Measurements from ENCODE around the gene MRRF. TPM values are rescaled to one million over a fixed set of nuclear protein-coding genes. Genes with fewer than 3 reads are reported as not detected.

MRRF gene
- total RNA-seq, 1 donor from 2014 or later, result 60.2 TPM

DNA sequence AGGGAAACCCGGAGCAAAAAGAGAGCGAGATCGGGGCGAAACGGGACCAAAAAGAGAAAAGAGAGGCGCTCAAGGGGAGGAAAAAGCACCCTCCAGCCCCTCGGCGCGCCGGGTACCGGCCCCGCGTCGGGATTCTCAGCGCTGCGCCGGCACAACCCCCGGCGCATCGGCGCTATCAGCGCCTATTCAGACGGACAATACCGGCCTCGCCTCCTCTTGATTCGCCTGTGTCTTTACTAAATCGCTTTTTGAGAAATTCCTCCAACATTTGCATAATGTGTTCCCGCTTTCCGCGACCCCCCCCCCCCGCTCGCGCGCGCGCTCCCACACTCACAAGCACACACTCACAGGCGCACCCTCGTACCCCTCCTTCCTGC is 36.5 kb upstream of the MRRF start:
- no peak for DNase-seq (ENCODE audit: low spot score)

DNA sequence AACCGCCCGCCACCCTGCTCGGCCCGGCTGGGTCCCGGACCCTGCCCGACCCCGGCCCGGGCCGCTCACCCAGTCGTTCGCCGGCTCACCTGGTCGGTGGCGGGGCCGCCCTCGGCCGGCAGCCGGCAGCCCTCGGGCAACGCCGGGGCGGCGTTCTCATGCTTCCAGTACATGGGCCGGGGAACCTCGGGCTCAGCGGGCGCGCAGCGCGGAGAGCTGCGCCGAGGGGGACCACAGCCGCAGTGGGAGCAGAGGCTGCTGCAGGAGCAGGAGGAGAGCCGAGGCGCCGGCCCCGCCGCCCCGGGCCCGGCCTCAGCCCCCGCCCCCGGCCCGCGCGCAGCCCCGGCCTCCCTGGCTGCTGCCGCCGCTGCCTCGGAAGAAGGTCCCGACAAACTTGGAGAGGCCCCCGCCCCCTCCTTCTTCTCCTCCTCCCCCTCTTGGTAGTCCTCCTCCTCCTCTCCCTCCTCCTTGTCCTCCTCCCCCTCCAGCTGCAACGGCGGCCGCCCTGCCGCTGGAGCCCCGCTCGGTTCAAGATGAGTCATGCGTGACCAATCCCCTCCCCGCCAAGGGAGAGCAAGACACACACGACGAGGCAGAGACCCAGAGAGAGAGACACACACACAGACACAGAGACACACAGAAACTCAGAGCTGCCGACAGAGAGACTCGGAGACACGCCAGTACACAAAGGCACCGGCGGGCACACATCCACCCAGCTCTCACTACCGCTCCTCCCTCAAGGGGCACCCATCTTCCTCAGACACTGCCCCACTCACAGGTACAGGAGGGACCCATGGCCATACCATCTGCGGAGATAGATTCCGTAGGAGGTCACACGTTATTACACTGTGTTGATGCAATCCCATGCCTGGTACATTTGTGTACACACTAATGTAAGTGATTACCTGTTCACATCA is 35.9 kb upstream of the MRRF start, which contains the start of gene LHX6:
TSS of gene LHX6 (minus strand) at position 390 of the 917 bp plus-strand sequence. CDS start at position 173, 217 bp downstream.
- DNase-seq (ENCODE audit: low spot score), result peak; percentile 33

DNA sequence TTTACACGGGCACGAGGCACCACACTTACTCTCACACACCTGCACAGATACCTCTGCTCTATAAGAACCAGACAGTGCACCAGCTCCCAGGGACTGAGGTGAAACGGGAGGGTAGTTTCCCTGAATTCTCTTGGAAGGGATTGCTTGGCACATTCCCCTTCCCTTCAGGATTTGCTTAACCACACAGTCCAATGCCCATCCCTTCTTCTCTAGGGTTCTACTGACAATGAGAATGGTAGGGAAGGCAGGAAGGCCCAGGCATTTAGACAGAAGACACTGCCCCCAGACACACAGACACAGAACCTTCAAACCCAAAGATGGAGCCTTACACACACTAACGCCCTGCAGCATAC is 35.2 kb upstream of the MRRF start:
- no peak for DNase-seq (ENCODE audit: low spot score)

DNA sequence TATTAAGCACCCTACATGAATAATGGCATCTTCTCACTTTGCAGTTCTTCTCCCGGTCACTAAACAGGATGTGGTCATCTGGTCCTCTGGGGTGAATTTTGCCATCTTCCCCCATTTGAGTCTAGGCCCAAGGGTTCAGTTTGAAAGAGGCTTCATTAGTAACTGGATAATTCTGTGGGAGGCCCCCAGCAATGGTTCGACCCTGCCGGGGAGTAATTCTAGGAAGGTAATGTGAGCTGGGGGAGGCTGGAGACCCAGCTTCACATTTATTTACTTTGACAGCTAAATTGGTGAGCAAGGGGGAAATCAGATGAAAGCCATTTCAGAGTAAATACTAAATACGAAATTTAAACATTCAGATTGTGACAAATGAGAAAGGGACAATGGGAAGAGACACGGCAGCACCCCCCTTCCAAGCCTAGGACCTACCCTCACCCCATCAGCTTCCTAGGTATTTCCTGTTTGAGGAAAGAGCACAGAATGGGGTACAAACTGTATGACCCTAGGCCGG is 31.8 kb upstream of the MRRF start:
- no peak for DNase-seq (ENCODE audit: low spot score)

DNA sequence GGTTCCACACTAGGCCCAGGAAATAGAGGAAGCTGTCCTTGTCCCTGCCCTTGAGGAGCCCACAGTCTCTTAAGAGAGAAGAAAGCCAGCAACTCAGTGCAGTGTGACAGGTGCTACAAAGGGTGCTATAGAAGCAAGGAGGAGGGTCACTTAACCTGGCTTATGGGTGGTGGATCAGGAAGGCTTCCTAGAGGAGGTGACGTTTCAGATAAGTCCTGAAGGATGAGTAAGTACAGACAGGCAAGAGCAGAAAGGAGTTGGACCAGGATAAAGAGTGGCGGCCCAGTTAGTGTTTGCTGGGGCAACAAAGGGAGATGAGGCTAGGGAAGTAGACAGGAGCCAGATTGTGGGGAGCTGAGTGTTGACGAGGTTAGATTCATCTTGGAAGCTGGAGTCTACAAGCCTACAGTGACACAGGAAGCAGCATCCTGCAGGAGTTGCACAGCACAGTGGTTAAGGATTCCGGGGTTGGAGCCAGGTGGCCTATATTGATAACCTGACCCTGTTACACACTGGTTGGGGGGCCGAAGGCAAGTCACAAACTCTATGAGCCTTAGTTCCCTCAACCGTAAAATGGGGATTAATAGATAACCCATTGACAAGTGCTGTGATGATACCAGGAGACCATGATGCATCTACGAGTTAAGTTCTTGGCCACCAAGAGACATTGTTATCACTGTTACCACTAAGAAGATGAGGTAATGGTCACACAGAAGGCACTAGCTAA is 30.5 kb upstream of the MRRF start:
- no peak for DNase-seq (ENCODE audit: low spot score)

DNA sequence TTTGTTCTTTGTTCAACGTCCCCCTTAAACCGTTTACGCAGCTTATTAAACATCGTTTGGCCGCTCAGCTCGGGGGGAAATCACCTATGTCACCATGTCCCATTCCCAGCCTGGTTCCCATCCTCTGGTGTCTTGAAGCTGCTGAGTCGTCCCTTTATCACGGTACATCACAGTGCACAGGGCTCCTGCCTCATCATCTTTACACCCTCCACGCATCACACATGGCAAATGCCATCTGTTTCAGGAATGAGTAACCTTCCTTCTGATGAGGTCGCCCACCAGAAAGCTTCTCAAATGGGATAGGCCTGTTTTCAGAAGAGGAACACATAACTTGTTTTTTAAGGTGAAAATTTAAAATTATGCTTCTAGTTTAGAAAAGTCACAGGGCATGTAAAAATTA is 28.0 kb upstream of the MRRF start:
- DNase-seq (ENCODE audit: low spot score), result no peak

DNA sequence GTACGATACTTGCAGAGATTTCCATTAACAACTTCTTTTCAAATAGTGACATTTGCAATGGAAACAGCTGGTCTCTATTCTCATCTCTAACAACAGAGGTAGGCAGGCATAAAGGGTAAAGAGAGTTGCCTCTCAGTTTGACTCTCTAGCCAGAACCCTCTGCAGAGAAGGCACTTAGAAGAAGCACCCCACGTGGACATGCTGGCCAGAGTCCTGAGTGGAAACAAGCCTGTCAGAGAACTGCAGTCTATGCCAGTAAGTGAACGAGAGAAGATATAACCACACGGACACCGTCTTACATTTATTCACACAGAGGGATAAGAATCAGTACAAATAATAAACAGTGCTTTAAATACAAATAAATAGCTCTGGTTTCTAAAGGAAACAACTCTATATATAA is 25.0 kb upstream of the MRRF start:
- no peak for DNase-seq (ENCODE audit: low spot score)

DNA sequence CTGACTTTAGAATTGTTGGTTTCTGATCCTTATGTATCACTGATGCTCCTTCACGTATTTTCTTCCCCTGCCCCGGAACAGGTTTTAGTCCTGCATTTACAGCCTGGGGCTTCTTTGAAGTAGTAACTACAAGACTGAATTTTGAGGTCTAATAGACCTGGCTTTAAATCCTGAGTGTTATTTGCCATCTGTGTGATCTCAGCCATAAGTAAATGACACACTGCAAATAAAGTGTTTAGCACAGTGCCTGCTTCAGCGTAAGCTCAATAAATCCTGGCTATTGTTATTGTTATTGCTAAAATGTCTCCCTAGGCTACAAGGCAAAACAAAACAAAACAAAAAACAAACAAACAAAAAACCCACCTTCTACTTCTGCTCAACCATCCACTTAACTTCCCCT is 20.3 kb upstream of the MRRF start:
- no peak for DNase-seq (ENCODE audit: low spot score)

DNA sequence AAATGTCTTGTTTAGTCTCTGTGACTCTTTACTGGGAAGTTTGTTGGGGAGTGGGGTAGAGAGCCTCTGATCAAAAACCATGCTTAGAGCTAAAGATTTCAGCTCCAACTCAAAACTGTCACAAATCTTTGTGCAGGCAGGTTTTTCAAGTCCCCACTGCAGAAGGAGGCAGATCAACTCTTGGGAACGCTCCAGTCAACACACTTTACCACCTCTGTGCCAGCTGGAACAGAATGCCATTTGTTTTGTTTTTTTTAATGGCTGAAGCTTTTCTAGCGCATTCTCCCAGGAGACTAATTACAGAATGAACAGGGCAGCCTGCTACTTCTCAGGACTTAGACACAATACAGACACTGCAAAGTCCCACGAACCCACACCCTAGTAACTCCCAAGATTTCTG is 18.0 kb upstream of the MRRF start:
- no peak for DNase-seq (ENCODE audit: low spot score)

DNA sequence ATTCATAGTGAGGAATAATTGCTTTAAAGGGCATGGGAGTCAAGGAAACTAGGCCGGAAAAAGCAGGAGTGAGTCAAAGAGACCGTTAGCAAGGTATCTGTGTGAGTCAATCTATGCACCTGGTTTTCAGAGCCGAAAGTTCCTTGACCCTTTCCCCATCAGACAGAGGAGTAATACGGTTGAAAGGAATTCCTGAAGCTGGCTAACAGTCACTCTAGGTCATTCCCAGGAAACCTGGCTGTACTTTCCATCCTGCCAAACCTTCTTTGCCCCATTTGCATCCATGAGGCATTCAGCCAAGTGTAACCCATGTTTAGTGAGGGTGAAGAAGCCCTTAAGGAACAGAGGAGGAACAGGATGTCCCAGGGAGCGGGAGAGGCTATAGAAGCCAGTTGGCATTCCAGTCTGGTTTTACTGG is 16.2 kb upstream of the MRRF start:
- DNase-seq (ENCODE audit: low spot score), result no peak

DNA sequence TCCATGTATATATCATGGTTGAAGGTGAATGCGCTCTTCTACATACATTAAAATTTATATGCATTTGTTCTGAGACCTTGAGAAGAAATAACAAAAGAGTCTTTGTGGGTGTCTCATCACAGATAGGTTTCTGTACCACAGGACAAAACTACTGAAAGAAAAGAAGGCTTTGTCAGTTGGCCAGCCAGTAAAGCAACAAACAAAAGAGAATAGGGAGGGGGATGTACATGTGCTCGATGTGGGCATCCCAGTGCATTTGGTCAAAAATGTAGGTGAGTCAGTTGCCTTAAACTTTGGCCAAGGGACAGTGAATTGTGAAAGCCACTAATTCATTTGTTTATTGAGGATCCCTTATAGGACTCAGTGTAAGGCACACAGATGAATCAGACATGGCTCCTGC is 13.3 kb upstream of the MRRF start:
- no peak for DNase-seq (ENCODE audit: low spot score)

DNA sequence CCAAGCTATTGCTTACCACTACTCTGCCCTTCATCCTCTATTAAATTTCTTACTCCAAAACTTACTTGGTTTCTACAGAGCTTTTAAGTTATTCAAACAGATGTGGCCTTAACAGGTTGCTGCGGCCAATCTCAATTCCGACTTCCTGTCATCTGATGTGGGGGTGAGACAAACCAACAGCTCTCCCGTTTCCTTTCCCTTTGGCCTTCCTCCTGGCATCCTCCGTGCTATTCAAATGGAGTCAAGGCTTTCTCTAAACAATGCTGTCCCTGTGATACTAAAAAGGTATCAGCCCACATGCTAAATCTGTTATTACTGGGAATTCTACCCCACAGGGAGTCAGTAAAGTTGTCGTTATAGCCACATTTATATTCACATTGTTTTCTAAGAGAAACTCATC is 11.9 kb upstream of the MRRF start:
- no peak for DNase-seq (ENCODE audit: low spot score)

DNA sequence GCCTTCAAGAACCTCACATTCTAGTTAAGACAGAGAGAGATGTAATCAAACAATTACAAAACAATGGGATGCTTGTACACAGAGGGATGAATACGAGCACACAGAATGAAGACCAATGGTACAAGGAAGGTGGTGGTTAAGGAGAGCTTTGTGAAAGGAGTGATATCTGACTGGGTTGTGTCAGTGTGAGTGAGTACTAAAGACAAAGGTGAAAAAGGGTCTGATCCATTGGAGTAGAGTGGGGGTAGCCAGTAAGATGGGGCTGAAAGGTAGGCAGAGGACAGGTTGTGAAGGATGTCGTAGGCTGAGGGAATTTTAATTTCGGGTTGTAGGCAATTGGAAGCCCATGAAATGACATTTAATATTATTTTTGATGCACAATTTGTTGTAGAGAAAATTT is 9.9 kb upstream of the MRRF start:
- no peak for DNase-seq (ENCODE audit: low spot score)

DNA sequence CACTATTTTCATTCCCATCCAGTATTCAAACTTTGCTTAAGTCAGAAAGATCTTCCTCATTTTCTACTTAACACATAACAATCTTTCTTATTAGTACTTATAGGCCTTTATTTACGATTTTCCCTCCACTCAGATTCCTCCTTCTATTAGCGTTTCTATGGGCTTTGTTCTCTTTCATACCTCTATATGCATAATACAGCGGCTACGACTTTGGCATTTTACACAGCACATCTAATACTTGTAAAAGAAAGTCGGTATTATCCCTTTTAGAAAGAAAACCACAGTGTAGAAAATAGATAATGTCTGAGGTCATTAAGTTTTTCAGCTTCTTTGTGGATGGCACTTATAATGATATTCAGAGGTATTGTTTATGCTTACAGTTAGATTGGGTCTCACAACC is 8.5 kb upstream of the MRRF start:
- no peak for DNase-seq (ENCODE audit: low spot score)

DNA sequence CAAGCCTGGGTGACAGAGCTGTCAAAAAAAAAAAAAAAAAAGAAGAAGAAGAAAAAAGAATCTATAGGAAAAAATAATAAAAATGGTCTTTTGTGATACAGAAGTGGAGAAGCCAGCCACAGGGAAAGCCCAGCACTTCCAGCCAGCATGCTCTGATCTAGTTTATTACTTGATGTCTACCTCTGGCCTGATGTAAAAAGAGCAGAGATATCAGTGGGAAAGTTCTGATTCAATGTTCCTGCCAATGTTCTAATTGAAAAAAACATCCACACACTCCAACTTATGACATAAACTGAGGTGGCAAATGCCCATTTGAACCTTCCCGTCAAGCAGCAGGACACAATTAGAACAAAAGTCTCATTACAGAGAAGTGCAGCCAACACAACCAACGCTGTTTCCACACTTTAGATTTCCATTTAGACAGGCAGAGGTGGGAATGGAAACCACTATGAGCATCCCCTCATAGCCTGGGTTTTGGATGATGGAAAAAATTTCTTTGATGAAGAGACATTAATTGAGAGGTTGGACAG is 5.7 kb upstream of the MRRF start:
- no peak for DNase-seq (ENCODE audit: low spot score)

DNA sequence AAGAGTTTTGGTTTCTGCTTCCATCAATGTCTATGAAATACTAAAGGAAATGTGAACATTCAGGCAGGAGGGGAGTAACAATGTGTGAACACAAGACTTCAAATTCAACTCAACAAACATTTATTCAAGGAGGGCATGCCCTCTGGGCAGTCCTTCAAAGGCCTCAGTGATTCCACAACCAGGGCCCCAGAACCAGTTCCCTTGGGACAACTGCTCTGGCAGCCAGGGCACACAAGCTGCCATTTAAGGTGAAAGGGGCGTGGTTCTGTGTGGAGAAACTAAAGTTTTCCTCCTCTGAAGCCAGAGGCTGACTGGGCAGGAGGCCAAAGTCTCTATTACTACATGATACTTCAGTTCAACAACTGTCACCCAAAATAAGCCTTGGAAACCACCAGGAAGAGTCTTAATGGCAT is 3.2 kb upstream of the MRRF start:
- peak; percentile 76 for DNase-seq (ENCODE audit: low spot score)

DNA sequence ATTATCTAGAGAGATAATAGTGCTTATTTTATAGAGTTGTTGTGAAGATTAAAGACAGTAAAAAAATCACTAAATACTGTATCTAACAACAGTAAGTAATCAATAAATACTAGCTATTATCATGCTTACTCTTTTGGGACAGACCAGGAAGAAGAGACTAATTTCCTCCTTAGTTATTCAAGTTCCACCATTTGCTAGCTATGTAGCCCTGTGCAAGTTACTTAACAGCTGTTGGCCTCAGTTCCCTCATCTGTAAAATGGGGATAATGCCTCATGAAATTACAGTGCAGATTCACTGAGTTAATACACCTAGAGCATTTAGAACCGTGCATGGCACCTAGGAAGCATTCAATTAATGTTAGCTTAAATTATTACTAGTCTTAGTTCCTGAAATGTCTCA is 2.6 kb upstream of the MRRF start:
- DNase-seq (ENCODE audit: low spot score), result no peak

DNA sequence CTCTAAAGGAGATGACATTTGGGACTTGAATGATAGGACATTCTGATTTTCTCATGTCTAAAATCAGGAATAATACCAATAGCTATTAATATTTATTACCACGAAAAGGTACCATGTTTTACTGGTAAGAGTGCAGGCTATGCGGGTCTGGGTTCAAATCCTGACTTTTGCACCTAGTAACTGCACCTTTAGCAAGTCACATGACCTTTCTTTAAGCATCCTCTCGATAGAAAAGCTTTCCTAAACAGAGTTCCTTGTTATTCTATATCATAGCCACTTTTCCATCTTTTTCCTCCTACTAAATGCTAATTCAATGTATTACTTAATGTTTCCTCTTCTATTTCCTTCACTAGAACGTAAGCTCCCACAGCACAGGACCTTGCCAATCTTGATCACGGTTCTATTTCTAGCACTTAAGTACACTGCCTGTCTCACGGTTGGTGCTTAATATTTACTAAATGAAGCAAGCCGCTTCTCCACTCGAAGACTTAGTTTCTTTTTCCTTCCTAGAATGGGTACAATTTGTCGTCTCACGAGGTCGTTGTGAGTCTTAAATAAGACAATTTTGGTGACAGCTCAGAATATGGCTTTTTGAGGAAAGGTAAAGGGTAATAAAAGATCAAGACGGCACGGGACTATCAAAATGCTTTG is 858 bp upstream of the MRRF start:
- DNase-seq (ENCODE audit: low spot score), result no peak

DNA sequence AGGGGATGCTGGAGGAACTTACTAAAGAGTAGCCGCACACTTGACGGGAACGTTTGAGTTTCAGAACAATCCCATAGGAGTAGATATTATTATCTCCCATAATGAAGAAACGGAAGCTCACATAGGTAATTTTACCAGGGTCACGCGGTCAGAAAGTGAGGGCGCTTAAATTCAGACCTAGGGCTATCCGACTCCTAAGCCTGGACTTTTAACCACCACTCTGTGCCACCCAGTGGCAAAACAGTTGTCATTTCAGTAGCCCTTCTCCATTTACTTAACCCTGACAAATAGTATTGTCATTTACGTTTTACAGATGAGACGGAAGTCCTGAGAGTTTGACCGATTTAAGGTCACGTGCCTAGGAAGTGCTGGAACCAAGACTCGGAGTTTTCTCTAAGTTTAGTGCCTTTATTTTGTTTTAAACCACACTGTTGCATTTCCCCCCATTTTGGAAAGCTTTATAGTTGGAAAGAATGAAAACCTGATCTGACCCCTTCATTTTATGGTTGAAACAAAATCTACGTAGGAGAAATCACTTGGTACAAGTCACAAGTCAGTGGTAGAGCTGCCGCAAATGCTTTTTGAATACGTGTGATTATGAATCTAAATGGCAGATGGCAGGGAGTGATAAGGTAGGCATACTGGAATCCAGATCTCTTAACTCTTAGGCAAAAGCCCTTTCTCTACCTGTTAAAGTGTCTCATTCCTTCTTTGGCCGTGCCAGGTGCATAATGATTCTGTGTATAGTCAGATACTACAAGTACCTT is 650 bp downstream of the MRRF start:
- DNase-seq (ENCODE audit: low spot score), result peak; percentile 20

DNA sequence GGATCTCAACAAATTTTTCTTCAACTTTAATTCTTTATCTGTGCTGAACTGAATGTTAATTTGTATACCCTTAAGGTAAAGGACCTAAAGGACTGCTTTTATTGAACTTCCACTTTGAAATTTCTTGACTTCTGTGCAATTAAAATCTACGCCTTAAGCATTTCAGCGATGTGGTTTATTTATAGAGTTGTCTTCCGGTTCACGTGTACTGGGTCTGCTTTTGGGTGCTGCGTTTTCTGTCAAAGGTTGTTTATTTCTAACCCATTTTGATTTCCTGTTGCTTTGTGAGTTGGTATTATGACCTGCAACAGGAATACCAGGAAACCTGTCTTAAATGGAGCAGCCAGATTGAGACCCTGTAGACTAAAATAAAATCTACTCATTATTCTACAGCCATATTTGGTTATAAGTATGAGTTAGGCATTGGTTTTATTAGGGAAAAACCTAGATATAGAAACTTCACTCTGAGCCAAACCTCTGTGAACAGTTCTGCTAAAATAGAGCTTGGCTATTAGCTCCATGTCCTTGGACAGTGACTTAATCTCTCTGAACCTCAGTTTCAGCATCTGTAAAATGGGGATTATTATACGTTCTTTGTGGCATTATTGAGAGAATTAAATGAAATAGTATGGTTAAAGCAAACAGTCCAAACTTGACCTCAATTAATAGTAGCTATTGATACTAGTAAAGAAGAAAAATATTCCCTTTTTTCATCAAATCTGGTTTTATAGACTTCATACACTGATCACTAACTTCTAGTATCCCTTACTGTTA is 3.5 kb downstream of the MRRF start:
- no peak for DNase-seq (ENCODE audit: low spot score)

DNA sequence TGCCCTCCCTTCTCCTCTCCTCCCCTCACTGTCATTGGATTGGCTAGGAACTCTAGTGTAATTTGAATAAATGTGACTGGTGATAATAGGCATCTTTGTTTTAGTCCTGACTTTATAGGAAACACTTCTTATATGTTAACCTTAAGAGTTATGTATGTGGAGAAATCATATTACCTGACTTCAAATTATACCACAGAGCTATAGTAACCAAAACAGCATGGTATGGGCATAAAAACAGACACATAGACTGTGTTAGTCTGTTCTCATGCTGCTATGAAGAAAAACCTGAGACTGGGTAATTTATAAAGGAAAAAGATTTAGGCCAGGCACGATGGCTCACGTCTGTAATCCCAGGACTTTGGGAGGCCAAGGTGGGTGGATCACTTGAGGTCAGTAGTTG is 9.4 kb downstream of the MRRF start:
- no peak for DNase-seq (ENCODE audit: low spot score)
